Measurements from ENCODE around the gene DDX10. TPM values are rescaled to one million over a fixed set of nuclear protein-coding genes. Genes with fewer than 3 reads are reported as not detected.

DDX10 gene
- total RNA-seq, 1 donor from 2014 or later: 38.5 TPM

DNA sequence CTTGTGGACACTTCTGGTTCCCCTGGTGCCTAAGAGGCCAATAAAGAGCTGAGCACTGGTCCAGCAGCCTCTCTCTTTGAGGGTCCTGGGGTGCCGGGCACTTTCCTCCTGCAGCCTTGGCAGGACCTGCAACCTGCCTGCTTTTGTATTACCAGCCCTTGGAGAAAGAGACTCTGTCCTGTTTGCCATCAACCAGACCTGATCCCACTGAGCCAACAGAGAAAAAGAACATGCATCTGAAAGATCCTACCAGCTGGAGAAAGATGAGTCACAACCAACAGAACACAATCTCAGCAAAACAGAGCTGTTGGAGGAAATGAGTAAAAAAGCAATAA, 321.0 kb downstream of the DDX10 start:
- no peak overlapping the region for H3K4me3 Mint-ChIP-seq
- DNase-seq (ENCODE audit: low spot score in 2 of 2, unreplicated experiment in 2 of 2): no peak
- peaks cover 3% of the 10 kb centered on the region for H3K4me1 Mint-ChIP-seq
- no peaks in the 10 kb centered on the region for H3K27me3 Mint-ChIP-seq (ENCODE audit: low read depth)
- H3K9me3 Mint-ChIP-seq: peaks cover 13% of the 10 kb centered on the region
- no peaks in the 10 kb centered on the region for H3K36me3 Mint-ChIP-seq
- no peak overlapping the region for H3K27ac Mint-ChIP-seq
- TF ChIP-seq, protein P1, sequence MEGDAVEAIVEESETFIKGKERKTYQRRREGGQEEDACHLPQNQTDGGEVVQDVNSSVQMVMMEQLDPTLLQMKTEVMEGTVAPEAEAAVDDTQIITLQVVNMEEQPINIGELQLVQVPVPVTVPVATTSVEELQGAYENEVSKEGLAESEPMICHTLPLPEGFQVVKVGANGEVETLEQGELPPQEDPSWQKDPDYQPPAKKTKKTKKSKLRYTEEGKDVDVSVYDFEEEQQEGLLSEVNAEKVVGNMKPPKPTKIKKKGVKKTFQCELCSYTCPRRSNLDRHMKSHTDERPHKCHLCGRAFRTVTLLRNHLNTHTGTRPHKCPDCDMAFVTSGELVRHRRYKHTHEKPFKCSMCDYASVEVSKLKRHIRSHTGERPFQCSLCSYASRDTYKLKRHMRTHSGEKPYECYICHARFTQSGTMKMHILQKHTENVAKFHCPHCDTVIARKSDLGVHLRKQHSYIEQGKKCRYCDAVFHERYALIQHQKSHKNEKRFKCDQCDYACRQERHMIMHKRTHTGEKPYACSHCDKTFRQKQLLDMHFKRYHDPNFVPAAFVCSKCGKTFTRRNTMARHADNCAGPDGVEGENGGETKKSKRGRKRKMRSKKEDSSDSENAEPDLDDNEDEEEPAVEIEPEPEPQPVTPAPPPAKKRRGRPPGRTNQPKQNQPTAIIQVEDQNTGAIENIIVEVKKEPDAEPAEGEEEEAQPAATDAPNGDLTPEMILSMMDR (IDR thresholded peaks at IDR 0.05; ENCODE audit: unreplicated experiment): no peak

Other genes starting within 250 kb of the DDX10 start
- gene C11orf65, start 197.5 kb upstream of the DDX10 start, total RNA-seq: 1.00 to 1.6 TPM (median 1.1 TPM) in 3 replicates
- gene POGLUT3, start 166.7 kb upstream of the DDX10 start, total RNA-seq: 39.6 to 41.5 TPM (median 40.1 TPM) in 3 replicates
- gene EXPH5, start 71.3 kb upstream of the DDX10 start, total RNA-seq: 27.2 to 30.5 TPM (median 28.2 TPM) in 3 replicates